GM23248 (cell line): Measurements from ENCODE around the gene KCNQ1OT1. TPM values are rescaled to one million over a fixed set of nuclear protein-coding genes. Genes with fewer than 3 reads are reported as not detected.
A peak's percentile ranks its signal among the peaks of the same experiment; 100 is the strongest.

Experiments
- DNase-seq: peaks from one replicate; pipeline ENCODE4 v3.0.0-alpha.2; 2015
- H2AFZ ChIP-seq: fragments of 200-600 bp; sonication (generic); 2 replicates; pipeline ENCODE4 v1.6.1; 2016; ENCODE audit warnings: antibody characterized with exemption
- H3F3A ChIP-seq: fragments of 200-600 bp; sonication (generic); 2 replicates; pipeline ENCODE4 v1.6.1; 2016; ENCODE audit warnings: mild to moderate bottlenecking, antibody characterized with exemption, mixed run types; ENCODE audit not compliant: insufficient read depth
- H3K27ac ChIP-seq: fragments of 200-600 bp; sonication (generic); 2 replicates; pipeline ENCODE4 v1.5.1; 2016; ENCODE audit warnings: mild to moderate bottlenecking
- H3K27me3 ChIP-seq: fragments of 200-600 bp; sonication (generic); replicated peaks from 2 replicates; pipeline ENCODE4 v1.6.1; 2016; ENCODE audit warnings: mild to moderate bottlenecking; ENCODE audit not compliant: insufficient read depth
- H3K36me3 ChIP-seq: fragments of 200-600 bp; sonication (generic); 2 replicates; pipeline ENCODE4 v1.6.1; 2016; ENCODE audit warnings: low read depth, mild to moderate bottlenecking
- H3K4me1 ChIP-seq: fragments of 200-600 bp; sonication (generic); 2 replicates; pipeline ENCODE4 v1.6.1; 2016; ENCODE audit warnings: mild to moderate bottlenecking; ENCODE audit not compliant: insufficient read depth
- H3K4me2 ChIP-seq: fragments of 200-600 bp; sonication (generic); one replicate; pipeline ENCODE4 v1.6.1; 2016; ENCODE audit warnings: mild to moderate bottlenecking; ENCODE audit not compliant: unreplicated experiment
- H3K4me3 ChIP-seq: fragments of 200-600 bp; sonication (generic); 2 replicates; pipeline ENCODE4 v1.5.1; 2016; ENCODE audit warnings: mild to moderate bottlenecking
- H3K79me2 ChIP-seq: fragments of 200-600 bp; sonication (generic); 2 replicates; pipeline ENCODE4 v1.6.1; 2016; ENCODE audit warnings: mild to moderate bottlenecking; ENCODE audit not compliant: insufficient read depth
- H3K9ac ChIP-seq: fragments of 200-600 bp; sonication (generic); 2 replicates; pipeline ENCODE4 v1.6.1; 2016; ENCODE audit warnings: mild to moderate bottlenecking
- H3K9me2 ChIP-seq: fragments of 200-600 bp; sonication (generic); 2 replicates; pipeline ENCODE4 v1.6.1; 2016; ENCODE audit warnings: mixed run types, mild to moderate bottlenecking, moderate library complexity; ENCODE audit not compliant: insufficient read depth
- H3K9me3 ChIP-seq: fragments of 200-600 bp; sonication (generic); one replicate; pipeline ENCODE4 v1.6.1; 2017; ENCODE audit warnings: low read depth
- H4K20me1 ChIP-seq: fragments of 200-600 bp; sonication (generic); 2 replicates; pipeline ENCODE4 v1.6.0; 2016; ENCODE audit not compliant: insufficient read depth
- EZH2 ChIP-seq: fragments of 200-600 bp; sonication (generic); IDR thresholded peaks from 2 replicates; pipeline ENCODE4 v1.6.1; 2018; ENCODE audit warnings: antibody characterized with exemption, mild to moderate bottlenecking; ENCODE audit not compliant: insufficient read depth, poor library complexity, severe bottlenecking
- EZH2phosphoT487 ChIP-seq: fragments of 200-600 bp; sonication (generic); IDR thresholded peaks from 2 replicates; pipeline ENCODE4 v1.6.1; 2018; ENCODE audit warnings: antibody characterized with exemption, moderate library complexity, mild to moderate bottlenecking, low read depth; ENCODE audit not compliant: insufficient read depth
- whole genome bisulfite sequencing, 2 experiments: methylation state at CpG; one replicate each; pipeline ENCODE4 v1.1.6; 2015 to 2017; ENCODE audit warnings: low lambda C conversion rate in 2 of 2, low coverage in 1 of 2; ENCODE audit errors: missing lambda C conversion rate in 2 of 2; 5-methylcytosine and 5-hydroxymethylcytosine counted together
- in situ Hi-C: fragments of 300-500 bp; cut with MboI; formaldehyde crosslinking; loops from 2 replicates; pipeline ENCODE4 v1.15.0; 2020
- polyA plus RNA-seq: library from polyadenylated mRNA; unstranded; fragments of >200 nt; fragmentation: Nextera tagmentation; extraction: Ambion mirVana; gene quantifications from 2 replicates; pipeline ENCODE4 v1.2.1, GENCODE V29; 2016
- total RNA-seq: library from RNA; depleted of rRNA; stranded (reverse); fragments of >200 nt; shearing (Covaris generic); gene quantifications from 2 replicates; pipeline ENCODE4 v1.2.3, GENCODE V29; 2014

The KCNQ1OT1 gene
- total and polyA plus RNA-seq, 2 experiments from 2014 or later, result 0.49 to 0.86 TPM

GRCh38 chr11:2660357-2660939, 39.3 kb downstream of the KCNQ1OT1 start:
- H3F3A ChIP-seq, result peaks cover 26% of the 10 kb centered on the region
- no peaks in the 10 kb centered on the region for H3K9me2 ChIP-seq
- H4K20me1 ChIP-seq, result no peaks in the 10 kb centered on the region
- H3K36me3 ChIP-seq, result no peaks in the 10 kb centered on the region
- in situ Hi-C loops, result no loop called here
- DNase-seq, result no peak
- peaks cover 5% of the 10 kb centered on the region for H3K9me3 ChIP-seq
- H3K27me3 ChIP-seq, result peaks cover 5% of the 10 kb centered on the region; the same call in 1 of the 2 replicates
- no peaks in the 10 kb centered on the region for H3K4me1 ChIP-seq
- no peak overlapping the region for H3K4me3 ChIP-seq
- H2AFZ ChIP-seq, result no peak overlapping the region
- H3K4me2 ChIP-seq, result no peak overlapping the region
- no peak overlapping the region for H3K9ac ChIP-seq
- H3K79me2 ChIP-seq, result 0 out of 2 replicates have a peak, but pooled peaks cover 5% of the 10 kb centered on the region
- no peak for TF ChIP-seq EZH2
- TF ChIP-seq EZH2phosphoT487, result no peak
- WGBS, 2 experiments, result 87 to 93% methylated on average over 2 of the region's 2 CpGs
- no peak overlapping the region for H3K27ac ChIP-seq

- Histone ChIP-seq H3K4me2 (no peak overlapping the region), H3K27ac (no peak overlapping the region), H4K20me1 (no peaks in the 10 kb centered on the region), H3K4me3 (no peak overlapping the region), H3K79me2 (no peaks in the 10 kb centered on the region), H3K4me1 (no peaks in the 10 kb centered on the region), H3K9ac (no peak overlapping the region), H3K9me3 (peaks cover 5% of the 10 kb centered on the region), H3F3A (peaks cover 32% of the 10 kb centered on the region), H3K27me3 (peaks cover 5% of the 10 kb centered on the region; the same call in 1 of the 2 replicates), H3K36me3 (no peaks in the 10 kb centered on the region), H3K9me2 (no peaks in the 10 kb centered on the region), H2AFZ (no peak overlapping the region)
- TF ChIP-seq EZH2 (no peak), EZH2phosphoT487 (no peak)
- no peak for DNase-seq
- 88 to 89% methylated on average over 8 of the region's 8 CpGs for WGBS, 2 experiments
- in situ Hi-C loops, result no loop called here
Observed at GRCh38 chr11:2657697-2658284, 42.0 kb downstream of the KCNQ1OT1 start.

DNA sequence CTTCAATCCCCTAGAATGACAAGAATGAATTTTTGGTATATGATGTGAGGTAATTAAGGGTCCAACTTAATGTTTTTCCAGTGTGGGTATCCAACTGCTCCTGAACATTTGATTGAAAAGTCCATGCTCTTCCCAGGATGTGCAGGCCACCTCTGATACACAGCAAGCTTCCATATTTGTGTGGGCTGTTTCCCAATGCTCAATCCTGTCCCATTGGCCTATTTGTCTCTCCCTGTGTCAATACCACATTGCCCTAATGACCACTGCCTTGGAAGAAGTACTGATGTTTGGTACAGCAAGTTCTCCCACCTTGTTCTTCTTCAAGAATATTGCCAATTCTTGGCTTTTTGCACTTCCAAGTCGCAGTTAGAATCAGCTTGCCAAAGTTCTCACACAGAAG, 42.9 kb downstream of the KCNQ1OT1 start:
- no peak for DNase-seq
- H3K9ac ChIP-seq, result no peak overlapping the region
- H3K79me2 ChIP-seq, result no peaks in the 10 kb centered on the region
- H3K4me2 ChIP-seq, result no peak overlapping the region
- in situ Hi-C loops, result no loop called here
- TF ChIP-seq EZH2phosphoT487 (no peak), EZH2 (no peak)
- H4K20me1 ChIP-seq, result no peaks in the 10 kb centered on the region
- peaks cover 5% of the 10 kb centered on the region; the same call in 1 of the 2 replicates for H3K27me3 ChIP-seq
- H3K36me3 ChIP-seq, result no peaks in the 10 kb centered on the region
- H3K4me1 ChIP-seq, result no peaks in the 10 kb centered on the region
- H3K27ac ChIP-seq, result no peak overlapping the region
- H2AFZ ChIP-seq, result no peak overlapping the region
- H3K4me3 ChIP-seq, result no peak overlapping the region
- WGBS, 2 experiments, result 73 to 74% methylated on average over 1 of the region's 1 CpG
- H3K9me2 ChIP-seq, result no peaks in the 10 kb centered on the region
- peaks cover 40% of the 10 kb centered on the region for H3F3A ChIP-seq
- peaks cover 5% of the 10 kb centered on the region for H3K9me3 ChIP-seq

DNA sequence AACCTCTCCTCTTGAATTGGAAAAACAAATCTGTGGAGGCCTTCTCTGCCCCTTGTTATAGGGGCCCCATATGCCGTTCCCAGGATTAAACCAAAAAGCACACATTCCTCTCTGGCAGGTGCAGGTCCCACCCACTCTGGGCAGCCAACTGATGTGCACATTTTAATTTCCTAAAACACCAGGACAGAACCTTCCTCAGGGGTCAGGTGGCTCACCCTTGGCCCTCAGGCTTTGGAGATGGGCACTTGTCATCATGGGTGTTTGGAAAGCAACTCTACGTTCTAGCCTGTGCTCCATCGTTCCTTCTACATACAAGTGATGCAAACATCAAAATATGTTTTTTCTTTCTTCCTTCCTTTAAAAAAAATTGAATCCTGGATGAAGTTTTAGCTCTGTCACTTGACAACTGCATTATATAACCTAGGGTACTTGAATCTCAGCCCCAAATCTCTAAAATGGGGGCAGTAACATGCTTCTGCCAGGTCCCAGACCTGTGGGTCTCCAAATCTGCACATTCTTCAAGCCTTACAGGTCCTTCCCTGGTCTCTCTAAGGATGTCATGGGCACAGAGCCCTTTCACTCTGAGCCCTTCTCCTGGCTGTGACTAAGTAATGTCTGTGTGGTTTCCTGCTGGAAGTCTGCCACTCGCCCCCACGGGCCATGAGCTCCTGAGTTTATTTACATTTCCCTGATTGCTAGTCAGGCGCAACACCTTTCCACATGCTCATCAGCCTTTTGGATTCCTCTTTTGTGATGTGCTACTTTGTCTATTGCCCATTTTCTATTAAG, 43.8 kb downstream of the KCNQ1OT1 start:
- no peak overlapping the region for H3K4me3 ChIP-seq
- H3F3A ChIP-seq, result peaks cover 39% of the 10 kb centered on the region
- H2AFZ ChIP-seq, result no peak overlapping the region
- no peaks in the 10 kb centered on the region for H3K4me1 ChIP-seq
- peak; percentile 49 for DNase-seq
- H3K36me3 ChIP-seq, result no peaks in the 10 kb centered on the region
- H3K27ac ChIP-seq, result no peak overlapping the region
- H3K79me2 ChIP-seq, result no peaks in the 10 kb centered on the region
- no peak for TF ChIP-seq EZH2phosphoT487
- no peak for TF ChIP-seq EZH2
- no peak overlapping the region for H3K4me2 ChIP-seq
- H3K27me3 ChIP-seq, result peaks cover 5% of the 10 kb centered on the region; the same call in 1 of the 2 replicates
- H4K20me1 ChIP-seq, result no peaks in the 10 kb centered on the region
- in situ Hi-C loops, result no loop called here
- 69 to 73% methylated on average over 6 of the region's 6 CpGs for WGBS, 2 experiments
- peaks cover 5% of the 10 kb centered on the region for H3K9me3 ChIP-seq
- no peaks in the 10 kb centered on the region for H3K9me2 ChIP-seq
- no peak overlapping the region for H3K9ac ChIP-seq
